ENCODE data around the gene SLC9A8.

GRCh38 chr20:49870261-49870660 is 57.6 kb downstream of the SLC9A8 start:
- TF ChIP-seq POLR2AphosphoS5 (IDR thresholded peaks at IDR 0.05; ENCODE audit: low read depth, low read length): no peak
- no peak for TF ChIP-seq CTCF (IDR thresholded peaks at IDR 0.05; ENCODE audit: control extremely low read depth in 1 of 3, insufficient read depth in 1 of 3, low read depth in 1 of 3, low read length in 3 of 3)
- no peak for TF ChIP-seq BACH1 (IDR thresholded peaks at IDR 0.05; ENCODE audit: low read length)
- TF ChIP-seq SP2 (IDR thresholded peaks at IDR 0.05; ENCODE audit: low read length): no peak
- TF ChIP-seq JUN (IDR thresholded peaks at IDR 0.05; ENCODE audit: low read depth, low read length): no peak
- TF ChIP-seq SP4 (IDR thresholded peaks at IDR 0.05; ENCODE audit: low read length): no peak
- TF ChIP-seq ATF2 (IDR thresholded peaks at IDR 0.05; ENCODE audit: low read length): no peak
- no peak for TF ChIP-seq SRF (IDR thresholded peaks at IDR 0.05; ENCODE audit: low read depth, low read length)
- no peak for TF ChIP-seq TCF12 (IDR thresholded peaks at IDR 0.05; ENCODE audit: low read depth, low read length)
- TF ChIP-seq RAD21 (IDR thresholded peaks at IDR 0.05 in 1 of 2, conservative IDR thresholded peaks at IDR 0.05 in 1 of 2; ENCODE audit: low read depth in 2 of 2, low read length in 2 of 2): no peak

Measured in H1 (cell line).